OCI-M2 (cell line): ENCODE data around the gene PCDH9.

ENCODE experiments used
- DNase-seq: peaks from one replicate; lab custom pipeline; 2025; ENCODE audit not compliant: unreplicated experiment; lab: John Stamatoyannopoulos, UW

The PCDH9 gene

GRCh38 chr13:66984241-66984640 is 245.9 kb downstream of the PCDH9 start:
- no peak for DNase-seq

GRCh38 chr13:66981912-66982311 is 248.2 kb downstream of the PCDH9 start:
- DNase-seq: no peak

- DNase-seq: no peak
These were observed 253.0 kb downstream of the PCDH9 start for GRCh38 chr13:66977161-66977560.

- DNase-seq: no peak
These were observed 255.2 kb downstream of the PCDH9 start for GRCh38 chr13:66974889-66975288.

- DNase-seq: no peak
These were observed 256.0 kb downstream of the PCDH9 start for GRCh38 chr13:66974174-66974573.

GRCh38 chr13:66972659-66973058 is 257.5 kb downstream of the PCDH9 start:
- no peak for DNase-seq

- no peak for DNase-seq
These were observed 259.1 kb downstream of the PCDH9 start for GRCh38 chr13:66971004-66971403.

- DNase-seq: no peak
These were observed 260.8 kb downstream of the PCDH9 start for GRCh38 chr13:66969291-66969690.

- DNase-seq: no peak
These were observed 262.1 kb downstream of the PCDH9 start for GRCh38 chr13:66967811-66968597.

- no peak for DNase-seq
These were observed 265.0 kb downstream of the PCDH9 start for GRCh38 chr13:66965181-66965580.

GRCh38 chr13:66962953-66963352 is 267.2 kb downstream of the PCDH9 start:
- DNase-seq: no peak

- DNase-seq: no peak
These were observed 271.5 kb downstream of the PCDH9 start for GRCh38 chr13:66958611-66959010.

GRCh38 chr13:66952507-66952906 is 277.6 kb downstream of the PCDH9 start:
- no peak for DNase-seq

- no peak for DNase-seq
These were observed 278.7 kb downstream of the PCDH9 start for GRCh38 chr13:66951426-66951825.

- DNase-seq: no peak
These were observed 279.5 kb downstream of the PCDH9 start for GRCh38 chr13:66950666-66951065.

GRCh38 chr13:66948910-66949309 is 281.2 kb downstream of the PCDH9 start:
- no peak for DNase-seq

- no peak for DNase-seq
These were observed 286.6 kb downstream of the PCDH9 start for GRCh38 chr13:66943530-66943929.

- DNase-seq: no peak
These were observed 290.0 kb downstream of the PCDH9 start for GRCh38 chr13:66940113-66940512.

- no peak for DNase-seq
These were observed 292.7 kb downstream of the PCDH9 start for GRCh38 chr13:66937423-66937822.

- DNase-seq: no peak
These were observed 296.1 kb downstream of the PCDH9 start for GRCh38 chr13:66933994-66934393.

GRCh38 chr13:66933527-66933926 is 296.6 kb downstream of the PCDH9 start:
- DNase-seq: no peak

- DNase-seq: no peak
These were observed 302.6 kb downstream of the PCDH9 start for GRCh38 chr13:66927562-66927961.

GRCh38 chr13:66926851-66927524 is 303.1 kb downstream of the PCDH9 start:
- no peak for DNase-seq
